Measurements from ENCODE around the gene NUP155. TPM values are rescaled to one million over a fixed set of nuclear protein-coding genes. Genes with fewer than 3 reads are reported as not detected.

The NUP155 gene
- total RNA-seq, 1 experiment from 2014 or later = 41.5 TPM

Other genes starting within 250 kb of the NUP155 start
- gene CPLANE1, start 121.7 kb downstream of the NUP155 start, total RNA-seq (2014; rRNA removed; shearing (Covaris generic); ENCODE audit: low replicate concordance) = 5.2 and 6.5 TPM in 2 replicates
- 37.9 and 78.4 TPM in 2 replicates for gene WDR70, start 8.2 kb upstream of the NUP155 start, total RNA-seq (2014; rRNA removed; shearing (Covaris generic); ENCODE audit: low replicate concordance)